B cell (primary cell): ENCODE data around the gene NUDT3. TPM values are rescaled to one million over a fixed set of nuclear protein-coding genes. Genes with fewer than 3 reads are reported as not detected.
"Not testable (repeated sequence)": the region's sequence is repeated elsewhere in the genome, so short reads cannot be mapped to it uniquely, and the experiment has no call there.

ENCODE experiments used
- ATAC-seq: fragments of 200-7000 bp; cut with Tn5 transposase; one replicate; pipeline ENCODE4 v1.10.0; 2021; ENCODE audit warnings: low read depth, mild to moderate bottlenecking, moderate number of reproducible peaks, moderate library complexity
- CTCF ChIA-PET: fragments of 350-600 bp; sonication (Branson Sonifier 250); formaldehyde crosslinking; loops from one replicate; lab custom pipeline; 2021; ENCODE audit warnings: antibody characterized with exemption, inconsistent platforms; lab: Charles Lee
- POLR2A ChIA-PET: fragments of 350-600 bp; sonication (Branson Sonifier 250); formaldehyde crosslinking; loops from one replicate; lab custom pipeline; 2021; ENCODE audit warnings: antibody characterized with exemption; lab: Charles Lee
- DNase-seq: peaks from one replicate; pipeline ENCODE4 v3.0.0; 2013
- H2AFZ ChIP-seq: 2 replicates; pipeline ENCODE4 v1.6.1; 2012; ENCODE audit warnings: mild to moderate bottlenecking, low read depth, low read length; ENCODE audit not compliant: insufficient read depth, poor library complexity, severe bottlenecking
- H3K27ac ChIP-seq, 2 donors: 1 replicate in 1 of 2; 2 replicates in 1 of 2; pipeline ENCODE4 v1.5.1; 2012 to 2013; ENCODE audit warnings: low read length in 2 of 2, mild to moderate bottlenecking in 2 of 2, moderate library complexity in 1 of 2
- H3K27me3 ChIP-seq, 4 experiments: fragments of 200-600 bp in 1 of 4; sonication (generic) in 1 of 4; replicated peaks in 1 of 4; 1 replicate in 2 of 4; 2 replicates in 2 of 4; pipeline versions ENCODE4 v1.6.1 to v1.7.0; 2013 to 2016; ENCODE audit warnings: low read length in 3 of 4, mild to moderate bottlenecking in 2 of 4, mixed read lengths in 1 of 4, moderate library complexity in 1 of 4; ENCODE audit not compliant: insufficient read depth in 4 of 4, control insufficient read depth in 3 of 4; ENCODE audit errors: control extremely low read depth in 1 of 4
- H3K36me3 ChIP-seq, 2 experiments: replicated peaks in 1 of 2; 1 replicate in 1 of 2; 2 replicates in 1 of 2; pipeline versions ENCODE4 v1.6.1 to v1.7.1; 2013; ENCODE audit warnings: low read length in 1 of 2; ENCODE audit not compliant: insufficient read depth in 2 of 2, control insufficient read depth in 1 of 2; ENCODE audit errors: control extremely low read depth in 1 of 2, extremely low read depth in 1 of 2
- H3K4me1 ChIP-seq, 2 donors: fragments of 200-600 bp in 1 of 2; sonication (generic) in 1 of 2; 1 replicate in 1 of 2; 2 replicates in 1 of 2; pipeline versions ENCODE4 v1.5.1 to v1.6.1; 2013 to 2017; ENCODE audit warnings: low read length in 2 of 2; ENCODE audit not compliant: control insufficient read depth in 2 of 2, insufficient read depth in 2 of 2
- H3K4me2 ChIP-seq: replicated peaks from 2 replicates; pipeline ENCODE3; 2012; ENCODE audit warnings: mild to moderate bottlenecking, low read depth, low read length; ENCODE audit not compliant: poor library complexity, severe bottlenecking
- H3K4me3 ChIP-seq, 5 experiments: fragments of 200-600 bp in 1 of 5; sonication (generic) in 1 of 5; 1 replicate in 3 of 5; 2 replicates in 2 of 5; pipeline versions ENCODE4 v1.5.1 to v1.7.0; 2011 to 2016; ENCODE audit warnings: low read length in 4 of 5, mild to moderate bottlenecking in 4 of 5, low read depth in 2 of 5, control low read depth in 1 of 5, moderate library complexity in 1 of 5; ENCODE audit not compliant: insufficient read depth in 1 of 5; ENCODE audit errors: control extremely low read depth in 1 of 5, extremely low read depth in 1 of 5
- H3K79me2 ChIP-seq: fragments of 200-600 bp; sonication (generic); one replicate; pipeline ENCODE4 v1.6.0; 2016; ENCODE audit warnings: low read length; ENCODE audit not compliant: control insufficient read depth, insufficient read depth
- H3K9ac ChIP-seq: fragments of 200-600 bp; sonication (generic); 2 replicates; pipeline ENCODE4 v1.6.1; 2017; ENCODE audit warnings: mild to moderate bottlenecking, low read length, moderate library complexity
- H3K9me3 ChIP-seq, 3 donors: one replicate each; pipeline versions ENCODE4 v1.6.1 to v1.7.1; 2013; ENCODE audit warnings: low read length in 2 of 3; ENCODE audit not compliant: control insufficient read depth in 2 of 3, insufficient read depth in 1 of 3; ENCODE audit errors: control extremely low read depth in 1 of 3
- H4K20me1 ChIP-seq: 2 replicates; pipeline ENCODE4 v1.6.0; 2012; ENCODE audit warnings: mild to moderate bottlenecking, low read length; ENCODE audit not compliant: insufficient read depth, control insufficient read depth, poor library complexity, severe bottlenecking
- H3K27ac Mint-ChIP-seq: one replicate; pipeline ENCODE4 v1.8.0; 2021; ENCODE audit warnings: mixed read lengths
- H3K27me3 Mint-ChIP-seq: one replicate; pipeline ENCODE4 v1.8.0; 2021; ENCODE audit warnings: mixed read lengths
- H3K4me1 Mint-ChIP-seq: one replicate; pipeline ENCODE4 v1.8.0; 2021; ENCODE audit warnings: mixed read lengths
- H3K4me3 Mint-ChIP-seq: one replicate; pipeline ENCODE4 v1.8.0; 2021; ENCODE audit warnings: mixed read lengths
- H3K9me3 Mint-ChIP-seq: one replicate; pipeline ENCODE4 v1.8.0; 2022; ENCODE audit warnings: mixed read lengths; ENCODE audit not compliant: insufficient read depth
- EZH2 ChIP-seq: IDR thresholded peaks from 2 replicates; pipeline ENCODE4 v1.6.1; 2012; ENCODE audit warnings: borderline replicate concordance, low read depth, mild to moderate bottlenecking, moderate library complexity, low read length; ENCODE audit not compliant: insufficient read depth, poor library complexity, severe bottlenecking
- WGBS: methylation state at CpG from one replicate; pipeline ENCODE4 v1.1.5; 2013; ENCODE audit warnings: missing lambda C conversion rate; ENCODE audit not compliant: insufficient coverage; 5-methylcytosine and 5-hydroxymethylcytosine counted together
- intact Hi-C: fragments of 100-400 bp; cut with micrococcal nuclease; formaldehyde crosslinking; loops from one replicate; pipeline ENCODE4 v1.10.0; 2022
- polyA plus RNA-seq: library from polyadenylated mRNA; depleted of rRNA; stranded (reverse); fragments of >200 nt; gene quantifications from 2 replicates; pipeline ENCODE4 v1.2.3, GENCODE V29; 2012
- total RNA-seq, 2 donors: library from RNA; stranded (reverse); fragments of 120-200 nt in 1 of 2; gene quantifications; 1 replicate in 1 of 2; 2 replicates in 1 of 2; pipeline versions ENCODE4 v1.2.3 to v1.2.4, GENCODE V29; 2013 to 2022
- TF ChIP-seq, protein P1 (sequence below): fragments of 200-600 bp; IDR thresholded peaks from one replicate; pipeline ENCODE4 v1.8.0; 2022; ENCODE audit warnings: antibody characterized with exemption, mild to moderate bottlenecking

The NUDT3 gene
- total and polyA plus RNA-seq, 2 donors (not counting 1 experiment from before 2014, with no cell fraction given), result 18.2 to 37.4 TPM

- ATAC-seq (peak; percentile 33), DNase-seq (peak; percentile 44)
- H3K9ac ChIP-seq, result no peak overlapping the region
- peaks cover 0 to 2% of the 10 kb centered on the region in 2 experiments for H3K36me3 ChIP-seq
- peaks cover 93% of the 10 kb centered on the region for H3K79me2 ChIP-seq
- TF ChIP-seq, protein P1, sequence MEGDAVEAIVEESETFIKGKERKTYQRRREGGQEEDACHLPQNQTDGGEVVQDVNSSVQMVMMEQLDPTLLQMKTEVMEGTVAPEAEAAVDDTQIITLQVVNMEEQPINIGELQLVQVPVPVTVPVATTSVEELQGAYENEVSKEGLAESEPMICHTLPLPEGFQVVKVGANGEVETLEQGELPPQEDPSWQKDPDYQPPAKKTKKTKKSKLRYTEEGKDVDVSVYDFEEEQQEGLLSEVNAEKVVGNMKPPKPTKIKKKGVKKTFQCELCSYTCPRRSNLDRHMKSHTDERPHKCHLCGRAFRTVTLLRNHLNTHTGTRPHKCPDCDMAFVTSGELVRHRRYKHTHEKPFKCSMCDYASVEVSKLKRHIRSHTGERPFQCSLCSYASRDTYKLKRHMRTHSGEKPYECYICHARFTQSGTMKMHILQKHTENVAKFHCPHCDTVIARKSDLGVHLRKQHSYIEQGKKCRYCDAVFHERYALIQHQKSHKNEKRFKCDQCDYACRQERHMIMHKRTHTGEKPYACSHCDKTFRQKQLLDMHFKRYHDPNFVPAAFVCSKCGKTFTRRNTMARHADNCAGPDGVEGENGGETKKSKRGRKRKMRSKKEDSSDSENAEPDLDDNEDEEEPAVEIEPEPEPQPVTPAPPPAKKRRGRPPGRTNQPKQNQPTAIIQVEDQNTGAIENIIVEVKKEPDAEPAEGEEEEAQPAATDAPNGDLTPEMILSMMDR, result no peak
- no peak for TF ChIP-seq EZH2
- peak overlapping the region; percentile 34 to 80 for H3K27ac ChIP-seq
- H3K4me1 ChIP-seq, result peaks cover 12 to 14% of the 10 kb centered on the region in 2 donors
- peaks cover 61% of the 10 kb centered on the region for H4K20me1 ChIP-seq
- Mint-ChIP-seq H3K27me3 (no peaks in the 10 kb centered on the region), H3K27ac (no peak overlapping the region), H3K9me3 (no peaks in the 10 kb centered on the region), H3K4me3 (no peak overlapping the region), H3K4me1 (peaks cover 23% of the 10 kb centered on the region)
- H3K4me2 ChIP-seq, result peak overlapping the region; percentile 39
- POLR2A ChIA-PET, result interaction anchor here (0.7 kb wide), 1 partner anchor 415 kb away, joined by 5 read pairs; no protein-coding TSS in a partner anchor
- H3K27me3 ChIP-seq, result no peaks in the 10 kb centered on the region
- CTCF ChIA-PET, result interaction anchor here (0.7 to 1.0 kb wide), 2 partner anchors 13 to 162 kb away, joined by 4 to 5 read pairs; no protein-coding TSS in a partner anchor
- no peaks in the 10 kb centered on the region for H3K9me3 ChIP-seq
- H3K4me3 ChIP-seq, result no peak overlapping the region
- WGBS, result 0% methylated on average over 1 of the region's 3 CpGs
- H2AFZ ChIP-seq, result no peak overlapping the region
- intact Hi-C loops, result no loop called here
Observed at GRCh38 chr6:34374069-34374468, 18.4 kb downstream of the NUDT3 start.

DNA sequence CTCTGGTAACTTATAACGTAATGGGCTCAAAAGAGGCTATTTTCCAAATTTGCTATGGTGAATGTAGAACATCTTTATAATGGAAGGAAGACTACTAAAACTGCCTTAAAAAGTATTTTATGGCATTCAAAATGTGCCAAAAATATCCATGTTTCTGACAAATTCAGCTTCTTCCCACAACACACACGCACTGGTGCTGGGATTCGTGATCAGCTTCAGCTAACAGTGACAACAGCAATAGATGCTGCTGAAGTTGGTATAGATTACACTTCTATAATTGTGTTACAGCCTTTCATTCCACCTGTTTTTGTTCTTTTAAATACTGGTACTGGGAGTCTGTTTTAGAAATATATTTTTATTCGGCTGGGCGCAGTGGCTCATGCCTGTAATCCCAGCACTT, 19.0 kb downstream of the NUDT3 start:
- Mint-ChIP-seq H3K4me1 (peaks cover 21% of the 10 kb centered on the region), H3K27ac (no peak overlapping the region), H3K9me3 (no peaks in the 10 kb centered on the region), H3K27me3 (no peaks in the 10 kb centered on the region), H3K4me3 (no peak overlapping the region)
- H3K4me1 ChIP-seq, result peaks cover 12 to 14% of the 10 kb centered on the region in 2 donors
- H2AFZ ChIP-seq, result no peak overlapping the region
- H3K27ac ChIP-seq, result peak overlapping the region in 1 of 2 donors; percentile 38
- H3K36me3 ChIP-seq, result peaks cover 0 to 2% of the 10 kb centered on the region in 2 experiments
- no peak overlapping the region for H3K4me2 ChIP-seq
- H3K4me3 ChIP-seq, result no peak overlapping the region
- no peak overlapping the region for H3K9ac ChIP-seq
- DNase-seq (no peak), ATAC-seq (no peak)
- POLR2A ChIA-PET, result no interaction called here
- intact Hi-C loops, result no loop called here
- no peaks in the 10 kb centered on the region for H3K9me3 ChIP-seq
- WGBS, result 100% methylated on average over 2 of the region's 5 CpGs
- H3K27me3 ChIP-seq, result no peaks in the 10 kb centered on the region
- peaks cover 61% of the 10 kb centered on the region for H4K20me1 ChIP-seq
- peaks cover 93% of the 10 kb centered on the region for H3K79me2 ChIP-seq
- no peak for TF ChIP-seq EZH2
- TF ChIP-seq, protein P1, result no peak
- CTCF ChIA-PET, result interaction anchor here (1.0 kb wide), 1 partner anchor 161 kb away, joined by 4 read pairs; no protein-coding TSS in a partner anchor

DNA sequence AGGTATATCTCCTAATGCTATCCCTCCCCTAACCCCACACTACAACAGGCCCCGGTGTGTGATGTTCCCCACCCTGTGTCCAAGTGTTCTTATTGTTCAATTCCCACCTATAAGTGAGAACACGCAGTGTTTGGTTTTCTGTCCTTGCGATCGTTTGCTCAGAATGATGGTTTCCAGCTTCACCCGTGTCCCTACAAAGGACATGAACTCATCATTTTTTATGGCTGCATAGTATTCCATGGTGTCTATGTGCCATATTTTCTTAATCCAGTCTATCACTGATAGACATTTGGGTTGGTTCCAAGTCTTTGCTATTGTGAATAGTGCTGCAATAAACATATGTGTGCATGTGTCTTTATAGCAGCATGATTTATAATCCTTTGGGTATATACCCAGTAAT, 20.6 kb downstream of the NUDT3 start:
- H3K27me3 ChIP-seq, intact Hi-C loops, H3K9me3 Mint-ChIP-seq, H3K9me3 ChIP-seq, H3K4me2 ChIP-seq, ATAC-seq, H3K4me3 Mint-ChIP-seq, H3K9ac ChIP-seq, H2AFZ ChIP-seq, CTCF ChIA-PET, H3K27me3 Mint-ChIP-seq, DNase-seq, H3K27ac ChIP-seq, H3K4me3 ChIP-seq, H3K36me3 ChIP-seq: not testable (repeated sequence)
- H3K4me1 Mint-ChIP-seq, result peaks cover 26% of the 10 kb centered on the region
- POLR2A ChIA-PET, result interaction anchor here (0.6 kb wide), 1 partner anchor 20 kb away, joined by 3 read pairs; no protein-coding TSS in a partner anchor
- Histone ChIP-seq H3K79me2 (peaks cover 93% of the 10 kb centered on the region), H4K20me1 (peaks cover 55% of the 10 kb centered on the region), H3K4me1 (peaks cover 12 to 14% of the 10 kb centered on the region in 2 donors)
- peak overlapping the region; percentile 39 for H3K27ac Mint-ChIP-seq
- WGBS, result 100% methylated on average over 1 of the region's 5 CpGs
